Measurements from ENCODE around the gene PRDX6. TPM values are rescaled to one million over a fixed set of nuclear protein-coding genes. Genes with fewer than 3 reads are reported as not detected.

Gene PRDX6
- total RNA-seq, 2 experiments from 2014 or later = 103 to 125 TPM

GRCh38 chr1:173523329-173523728, 46.2 kb downstream of the PRDX6 start:
- H3K4me1 Mint-ChIP-seq = peaks cover 5% of the 10 kb centered on the region
- DNase-seq = no peak
- ChIA-PET POLR2A (no interaction called here), CTCF (no interaction called here)
- H3K27me3 Mint-ChIP-seq = no peaks in the 10 kb centered on the region
- no peak for ATAC-seq
- H3K4me3 Mint-ChIP-seq = no peak overlapping the region
- H3K36me3 Mint-ChIP-seq (ENCODE audit: low read depth) = no peaks in the 10 kb centered on the region
- H3K9me3 Mint-ChIP-seq (ENCODE audit: low read depth) = no peaks in the 10 kb centered on the region
- H3K27ac Mint-ChIP-seq = no peak overlapping the region
- intact Hi-C loops (cut with DNase I, micrococcal nuclease) = no loop called here

- intact Hi-C loops (cut with DNase I, micrococcal nuclease) = no loop called here
- ATAC-seq (no peak), DNase-seq (no peak)
- Mint-ChIP-seq H3K36me3 (ENCODE audit: low read depth) (no peaks in the 10 kb centered on the region), H3K9me3 (ENCODE audit: low read depth) (no peaks in the 10 kb centered on the region), H3K27me3 (no peaks in the 10 kb centered on the region), H3K4me1 (peaks cover 6% of the 10 kb centered on the region), H3K27ac (no peak overlapping the region), H3K4me3 (no peak overlapping the region)
- ChIA-PET CTCF (no interaction called here), POLR2A (no interaction called here)
Observed at GRCh38 chr1:173525926-173526325, 48.8 kb downstream of the PRDX6 start.

GRCh38 chr1:173527151-173527826, 50.2 kb downstream of the PRDX6 start:
- H3K36me3 Mint-ChIP-seq (ENCODE audit: low read depth) = no peaks in the 10 kb centered on the region
- no peak overlapping the region for H3K4me3 Mint-ChIP-seq
- intact Hi-C loops (cut with DNase I, micrococcal nuclease) = no loop called here
- ATAC-seq = no peak
- ChIA-PET POLR2A (no interaction called here), CTCF (interaction anchor here (0.6 kb wide), 1 partner anchor 137 kb away, joined by 5 read pairs; no protein-coding TSS in a partner anchor)
- H3K4me1 Mint-ChIP-seq = peaks cover 11% of the 10 kb centered on the region
- no peaks in the 10 kb centered on the region for H3K27me3 Mint-ChIP-seq
- H3K27ac Mint-ChIP-seq = no peak overlapping the region
- H3K9me3 Mint-ChIP-seq (ENCODE audit: low read depth) = no peaks in the 10 kb centered on the region
- DNase-seq = no peak

GRCh38 chr1:173529106-173529505, 52.0 kb downstream of the PRDX6 start:
- no peak overlapping the region for H3K27ac Mint-ChIP-seq
- ATAC-seq (no peak), DNase-seq (no peak)
- no peak overlapping the region for H3K4me3 Mint-ChIP-seq
- no peaks in the 10 kb centered on the region for H3K27me3 Mint-ChIP-seq
- H3K4me1 Mint-ChIP-seq = peaks cover 13% of the 10 kb centered on the region
- H3K9me3 Mint-ChIP-seq (ENCODE audit: low read depth) = no peaks in the 10 kb centered on the region
- no peaks in the 10 kb centered on the region for H3K36me3 Mint-ChIP-seq (ENCODE audit: low read depth)
- intact Hi-C loops (cut with DNase I, micrococcal nuclease) = no loop called here
- ChIA-PET CTCF (no interaction called here), POLR2A (interaction anchor here (0.6 kb wide), 1 partner anchor 101 kb away, joined by 4 read pairs; no protein-coding TSS in a partner anchor)

GRCh38 chr1:173530795-173531693, 53.9 kb downstream of the PRDX6 start:
- H3K4me1 Mint-ChIP-seq = peaks cover 13% of the 10 kb centered on the region
- H3K4me3 Mint-ChIP-seq = no peak overlapping the region
- intact Hi-C loops (cut with DNase I, micrococcal nuclease) = no loop called here
- H3K27me3 Mint-ChIP-seq = no peaks in the 10 kb centered on the region
- POLR2A ChIA-PET = no interaction called here
- CTCF ChIA-PET = interaction anchor here (0.6 to 1.1 kb wide), 4 partner anchors 16 to 101 kb away, joined by 3 to 4 read pairs (median 3); no protein-coding TSS in a partner anchor
- H3K36me3 Mint-ChIP-seq (ENCODE audit: low read depth) = no peaks in the 10 kb centered on the region
- H3K27ac Mint-ChIP-seq = no peak overlapping the region
- no peaks in the 10 kb centered on the region for H3K9me3 Mint-ChIP-seq (ENCODE audit: low read depth)
- ATAC-seq = no peak
- no peak for DNase-seq

- Mint-ChIP-seq H3K27ac (no peak overlapping the region), H3K4me3 (no peak overlapping the region), H3K27me3 (no peaks in the 10 kb centered on the region), H3K36me3 (ENCODE audit: low read depth) (no peaks in the 10 kb centered on the region), H3K4me1 (peaks cover 13% of the 10 kb centered on the region), H3K9me3 (ENCODE audit: low read depth) (no peaks in the 10 kb centered on the region)
- ChIA-PET POLR2A (no interaction called here), CTCF (no interaction called here)
- intact Hi-C loops (cut with DNase I, micrococcal nuclease) = no loop called here
- DNase-seq (no peak), ATAC-seq (no peak)
Observed at GRCh38 chr1:173532237-173532636, 55.1 kb downstream of the PRDX6 start.

- Mint-ChIP-seq H3K9me3 (ENCODE audit: low read depth) (no peaks in the 10 kb centered on the region), H3K36me3 (ENCODE audit: low read depth) (no peaks in the 10 kb centered on the region), H3K4me3 (no peak overlapping the region), H3K4me1 (peaks cover 7% of the 10 kb centered on the region), H3K27me3 (no peaks in the 10 kb centered on the region), H3K27ac (no peak overlapping the region)
- DNase-seq = no peak
- POLR2A ChIA-PET = no interaction called here
- CTCF ChIA-PET = interaction anchor here (0.6 to 1.0 kb wide), 3 partner anchors 14 to 46 kb away, joined by 3 read pairs; no protein-coding TSS in a partner anchor
- intact Hi-C loops (cut with DNase I, micrococcal nuclease) = no loop called here
- ATAC-seq = no peak
Observed at GRCh38 chr1:173536223-173536622, 59.1 kb downstream of the PRDX6 start.

Other genes starting within 250 kb of the PRDX6 start
- not detected for gene SLC9C2, start 125.7 kb downstream of the PRDX6 start, total RNA-seq
- gene TEX50, start 158.0 kb downstream of the PRDX6 start, total RNA-seq = not detected
- under 1 TPM in 1 of 2 experiments, not detected in 1; 0.11 TPM for gene ANKRD45, start 192.5 kb downstream of the PRDX6 start, total RNA-seq
- 10 to 100 TPM; 11.1 to 14.1 TPM for gene KLHL20, start 237.6 kb downstream of the PRDX6 start, total RNA-seq

Measured in activated CD4-positive, alpha-beta T cell treated with anti-CD3 and anti-CD28 coated beads for 36 hours (primary cell).